OCI-LY1 (cell line): ENCODE data around the gene PPP4R3C.
"Not testable (repeated sequence)": the region's sequence is repeated elsewhere in the genome, so short reads cannot be mapped to it uniquely, and the experiment has no call there.

Source experiments
- H2AFZ ChIP-seq: fragments of 200-600 bp; sonication (generic), shearing (Covaris generic); 2 replicates; pipeline ENCODE4 v1.6.0; 2014; ENCODE audit warnings: antibody characterized with exemption, mild to moderate bottlenecking, low read length
- H3F3A ChIP-seq: fragments of 200-600 bp; sonication (generic), shearing (Covaris generic); 2 replicates; pipeline ENCODE4 v1.6.0; 2014; ENCODE audit warnings: mild to moderate bottlenecking, antibody characterized with exemption, low read length, moderate library complexity; ENCODE audit not compliant: insufficient read depth
- H3K27ac ChIP-seq: fragments of 200-600 bp; sonication (generic); 2 replicates; pipeline ENCODE4 v1.5.1; 2014; ENCODE audit warnings: low read length, mixed run types, mild to moderate bottlenecking, low read depth; ENCODE audit not compliant: poor library complexity, severe bottlenecking
- H3K27me3 ChIP-seq: fragments of 200-600 bp; sonication (generic); 2 replicates; pipeline ENCODE4 v1.6.0; 2014; ENCODE audit warnings: antibody characterized with exemption, mild to moderate bottlenecking, low read length, moderate library complexity; ENCODE audit not compliant: insufficient read depth
- H3K36me3 ChIP-seq: fragments of 200-600 bp; sonication (generic); 2 replicates; pipeline ENCODE4 v1.6.1; 2014; ENCODE audit warnings: mild to moderate bottlenecking, antibody characterized with exemption, low read length, moderate library complexity, mixed read lengths; ENCODE audit not compliant: insufficient read depth
- H3K4me1 ChIP-seq: fragments of 200-600 bp; sonication (generic); 2 replicates; pipeline ENCODE4 v1.5.1; 2014; ENCODE audit warnings: mild to moderate bottlenecking, low read length, moderate library complexity; ENCODE audit not compliant: insufficient read depth, severe bottlenecking
- H3K4me2 ChIP-seq: fragments of 200-600 bp; sonication (generic), shearing (Covaris generic); 2 replicates; pipeline ENCODE4 v1.6.1; 2014; ENCODE audit warnings: low read length
- H3K4me3 ChIP-seq: fragments of 200-600 bp; sonication (generic); 2 replicates; pipeline ENCODE4 v1.5.1; 2014; ENCODE audit warnings: low read length, low read depth, mild to moderate bottlenecking, mixed read lengths; ENCODE audit not compliant: poor library complexity, severe bottlenecking
- H3K79me2 ChIP-seq: fragments of 200-600 bp; shearing (Covaris generic); 2 replicates; pipeline ENCODE4 v1.6.1; 2016; ENCODE audit warnings: mixed run types, low read length, mixed read lengths; ENCODE audit not compliant: insufficient read depth
- H3K9ac ChIP-seq: fragments of 200-600 bp; sonication (generic), shearing (Covaris generic); 2 replicates; pipeline ENCODE4 v1.6.1; 2014; ENCODE audit warnings: mild to moderate bottlenecking, low read length, mixed read lengths
- H3K9me2 ChIP-seq: fragments of 200-600 bp; sonication (generic), shearing (Covaris generic); 2 replicates; pipeline ENCODE4 v1.6.1; 2014; ENCODE audit warnings: low read depth, mild to moderate bottlenecking, low read length, mixed read lengths
- H3K9me3 ChIP-seq: fragments of 200-600 bp; shearing (Covaris generic); 2 replicates; pipeline ENCODE4 v1.6.1; 2014; ENCODE audit warnings: low read length, mixed read lengths
- H4K20me1 ChIP-seq: fragments of 200-600 bp; sonication (generic), shearing (Covaris generic); 2 replicates; pipeline ENCODE4 v1.6.0; 2016; ENCODE audit warnings: mild to moderate bottlenecking, low read length; ENCODE audit not compliant: insufficient read depth
- CTCF ChIP-seq: fragments of 200-600 bp; sonication (generic), shearing (Covaris generic); IDR thresholded peaks from 2 replicates; pipeline ENCODE4 v1.5.1; 2017; ENCODE audit warnings: mild to moderate bottlenecking, antibody characterized with exemption, low read length, moderate library complexity, mixed read lengths
- EZH2 ChIP-seq: fragments of 200-600 bp; sonication (generic), shearing (Covaris generic); IDR thresholded peaks from 2 replicates; pipeline ENCODE4 v1.8.0; 2017; ENCODE audit warnings: borderline replicate concordance, mixed run types, mild to moderate bottlenecking, antibody characterized with exemption, low read length, moderate library complexity, mixed read lengths

The PPP4R3C gene

GRCh38 chrX:27458544-27458943 lies 4.6 kb downstream of the PPP4R3C start:
- H3K36me3 ChIP-seq, H3F3A ChIP-seq, H4K20me1 ChIP-seq, H2AFZ ChIP-seq, H3K27me3 ChIP-seq, H3K9ac ChIP-seq, H3K9me2 ChIP-seq, H3K27ac ChIP-seq, H3K4me2 ChIP-seq, H3K79me2 ChIP-seq, H3K4me1 ChIP-seq, H3K9me3 ChIP-seq, H3K4me3 ChIP-seq: not testable (repeated sequence)

GRCh38 chrX:27451324-27451723 lies 11.8 kb downstream of the PPP4R3C start:
- H3K79me2 ChIP-seq: no peaks in the 10 kb centered on the region
- H3K36me3 ChIP-seq: no peaks in the 10 kb centered on the region
- no peak overlapping the region for H3K4me2 ChIP-seq
- H2AFZ ChIP-seq: no peak overlapping the region
- no peaks in the 10 kb centered on the region for H3K9me3 ChIP-seq
- H3K27ac ChIP-seq: no peak overlapping the region
- no peak overlapping the region for H3K4me3 ChIP-seq
- H3K27me3 ChIP-seq: no peaks in the 10 kb centered on the region
- no peaks in the 10 kb centered on the region for H3K9me2 ChIP-seq
- no peak overlapping the region for H3K9ac ChIP-seq
- no peaks in the 10 kb centered on the region for H3F3A ChIP-seq
- no peaks in the 10 kb centered on the region for H3K4me1 ChIP-seq
- TF ChIP-seq CTCF (no peak), EZH2 (no peak)
- no peaks in the 10 kb centered on the region for H4K20me1 ChIP-seq

- no peaks in the 10 kb centered on the region for H3K9me3 ChIP-seq
- H3K27me3 ChIP-seq: no peaks in the 10 kb centered on the region
- no peaks in the 10 kb centered on the region for H3K9me2 ChIP-seq
- no peaks in the 10 kb centered on the region for H3K4me1 ChIP-seq
- no peak overlapping the region for H2AFZ ChIP-seq
- H3K4me2 ChIP-seq: no peak overlapping the region
- H4K20me1 ChIP-seq: no peaks in the 10 kb centered on the region
- no peaks in the 10 kb centered on the region for H3K79me2 ChIP-seq
- H3K36me3 ChIP-seq: no peaks in the 10 kb centered on the region
- TF ChIP-seq CTCF (no peak), EZH2 (no peak)
- no peak overlapping the region for H3K4me3 ChIP-seq
- H3K27ac ChIP-seq: no peak overlapping the region
- H3F3A ChIP-seq: no peaks in the 10 kb centered on the region
- H3K9ac ChIP-seq: no peak overlapping the region
These were observed 16.7 kb downstream of the PPP4R3C start for GRCh38 chrX:27446423-27446822.

GRCh38 chrX:27445438-27445837 lies 17.7 kb downstream of the PPP4R3C start:
- no peaks in the 10 kb centered on the region for H3K36me3 ChIP-seq
- no peaks in the 10 kb centered on the region for H3K9me2 ChIP-seq
- H3K27me3 ChIP-seq: no peaks in the 10 kb centered on the region
- TF ChIP-seq EZH2 (no peak), CTCF (no peak)
- H3F3A ChIP-seq: no peaks in the 10 kb centered on the region
- no peak overlapping the region for H3K4me3 ChIP-seq
- no peak overlapping the region for H2AFZ ChIP-seq
- H3K9me3 ChIP-seq: no peaks in the 10 kb centered on the region
- no peaks in the 10 kb centered on the region for H3K4me1 ChIP-seq
- no peaks in the 10 kb centered on the region for H4K20me1 ChIP-seq
- no peaks in the 10 kb centered on the region for H3K79me2 ChIP-seq
- no peak overlapping the region for H3K9ac ChIP-seq
- H3K4me2 ChIP-seq: no peak overlapping the region
- H3K27ac ChIP-seq: no peak overlapping the region
